ENCODE measurements around the gene POLR2E. TPM values are rescaled to one million over a fixed set of nuclear protein-coding genes. Genes with fewer than 3 reads are reported as not detected.
A peak's percentile ranks its signal among the peaks of the same experiment; 100 is the strongest.

The POLR2E gene
- total and polyA plus RNA-seq, 2 of the 13 experiments (the other 11 are each of a cell fraction or from before 2014, with no cell fraction given) = 140 to 272 TPM

DNA sequence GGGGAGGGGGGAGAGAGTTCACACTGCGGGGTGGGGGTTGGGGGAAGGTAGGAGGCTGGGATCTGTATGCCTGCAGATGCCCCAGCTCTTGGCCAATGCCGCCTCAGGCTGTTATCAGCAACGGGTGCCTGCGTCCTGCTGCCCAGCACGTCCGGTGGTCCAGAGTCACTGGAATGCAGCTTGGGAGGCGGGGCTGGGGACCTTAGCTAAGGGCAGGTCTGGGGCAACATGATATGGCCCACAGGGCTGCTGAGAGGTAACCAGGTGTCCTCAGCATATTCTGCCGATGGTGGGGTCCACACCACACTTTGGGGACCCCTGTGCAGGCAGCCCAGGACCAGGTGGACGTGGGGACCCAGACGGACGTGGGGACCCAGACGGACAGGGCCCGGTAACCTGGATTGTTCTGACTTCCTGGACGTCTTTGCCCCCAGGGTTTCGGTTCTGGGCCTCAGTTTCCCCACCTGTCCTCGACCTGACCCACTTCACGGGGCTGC lies 28.9 kb downstream of the POLR2E start (continued):
- TF ChIP-seq, protein P1, sequence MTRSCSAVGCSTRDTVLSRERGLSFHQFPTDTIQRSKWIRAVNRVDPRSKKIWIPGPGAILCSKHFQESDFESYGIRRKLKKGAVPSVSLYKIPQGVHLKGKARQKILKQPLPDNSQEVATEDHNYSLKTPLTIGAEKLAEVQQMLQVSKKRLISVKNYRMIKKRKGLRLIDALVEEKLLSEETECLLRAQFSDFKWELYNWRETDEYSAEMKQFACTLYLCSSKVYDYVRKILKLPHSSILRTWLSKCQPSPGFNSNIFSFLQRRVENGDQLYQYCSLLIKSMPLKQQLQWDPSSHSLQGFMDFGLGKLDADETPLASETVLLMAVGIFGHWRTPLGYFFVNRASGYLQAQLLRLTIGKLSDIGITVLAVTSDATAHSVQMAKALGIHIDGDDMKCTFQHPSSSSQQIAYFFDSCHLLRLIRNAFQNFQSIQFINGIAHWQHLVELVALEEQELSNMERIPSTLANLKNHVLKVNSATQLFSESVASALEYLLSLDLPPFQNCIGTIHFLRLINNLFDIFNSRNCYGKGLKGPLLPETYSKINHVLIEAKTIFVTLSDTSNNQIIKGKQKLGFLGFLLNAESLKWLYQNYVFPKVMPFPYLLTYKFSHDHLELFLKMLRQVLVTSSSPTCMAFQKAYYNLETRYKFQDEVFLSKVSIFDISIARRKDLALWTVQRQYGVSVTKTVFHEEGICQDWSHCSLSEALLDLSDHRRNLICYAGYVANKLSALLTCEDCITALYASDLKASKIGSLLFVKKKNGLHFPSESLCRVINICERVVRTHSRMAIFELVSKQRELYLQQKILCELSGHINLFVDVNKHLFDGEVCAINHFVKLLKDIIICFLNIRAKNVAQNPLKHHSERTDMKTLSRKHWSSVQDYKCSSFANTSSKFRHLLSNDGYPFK (CRISPR knock-in tag; IDR thresholded peaks at IDR 0.05; ENCODE audit: borderline replicate concordance) = peak; percentile 47
- TF ChIP-seq ZBTB7B (CRISPR knock-in tag; IDR thresholded peaks at IDR 0.05) (peak; percentile 88), ZNF547 (CRISPR knock-in tag; IDR thresholded peaks at IDR 0.05) (no peak), ZNF792 (CRISPR knock-in tag; IDR thresholded peaks at IDR 0.05) (no peak), MTA1 (CRISPR knock-in tag; IDR thresholded peaks at IDR 0.05; ENCODE audit: borderline replicate concordance) (no peak), NCOA1 (CRISPR knock-in tag; IDR thresholded peaks at IDR 0.05) (0 out of 2 replicates have a peak, but pooled peaks have one; percentile 49), SIX1 (CRISPR knock-in tag; IDR thresholded peaks at IDR 0.05; ENCODE audit: borderline replicate concordance) (peak; percentile 69; the same call in 1 of the 2 replicates), ZNF747 (CRISPR knock-in tag; IDR thresholded peaks at IDR 0.05; ENCODE audit: borderline replicate concordance) (peak; percentile 72; the same call in 1 of the 2 replicates), DMAP1 (CRISPR knock-in tag; IDR thresholded peaks at IDR 0.05) (no peak), ZNF30 (CRISPR knock-in tag; IDR thresholded peaks at IDR 0.05) (peak; percentile 73; the same call in 1 of the 2 replicates), MAF1 (CRISPR knock-in tag; IDR thresholded peaks at IDR 0.05; ENCODE audit: borderline replicate concordance) (no peak)
- TF ChIP-seq, protein P2, sequence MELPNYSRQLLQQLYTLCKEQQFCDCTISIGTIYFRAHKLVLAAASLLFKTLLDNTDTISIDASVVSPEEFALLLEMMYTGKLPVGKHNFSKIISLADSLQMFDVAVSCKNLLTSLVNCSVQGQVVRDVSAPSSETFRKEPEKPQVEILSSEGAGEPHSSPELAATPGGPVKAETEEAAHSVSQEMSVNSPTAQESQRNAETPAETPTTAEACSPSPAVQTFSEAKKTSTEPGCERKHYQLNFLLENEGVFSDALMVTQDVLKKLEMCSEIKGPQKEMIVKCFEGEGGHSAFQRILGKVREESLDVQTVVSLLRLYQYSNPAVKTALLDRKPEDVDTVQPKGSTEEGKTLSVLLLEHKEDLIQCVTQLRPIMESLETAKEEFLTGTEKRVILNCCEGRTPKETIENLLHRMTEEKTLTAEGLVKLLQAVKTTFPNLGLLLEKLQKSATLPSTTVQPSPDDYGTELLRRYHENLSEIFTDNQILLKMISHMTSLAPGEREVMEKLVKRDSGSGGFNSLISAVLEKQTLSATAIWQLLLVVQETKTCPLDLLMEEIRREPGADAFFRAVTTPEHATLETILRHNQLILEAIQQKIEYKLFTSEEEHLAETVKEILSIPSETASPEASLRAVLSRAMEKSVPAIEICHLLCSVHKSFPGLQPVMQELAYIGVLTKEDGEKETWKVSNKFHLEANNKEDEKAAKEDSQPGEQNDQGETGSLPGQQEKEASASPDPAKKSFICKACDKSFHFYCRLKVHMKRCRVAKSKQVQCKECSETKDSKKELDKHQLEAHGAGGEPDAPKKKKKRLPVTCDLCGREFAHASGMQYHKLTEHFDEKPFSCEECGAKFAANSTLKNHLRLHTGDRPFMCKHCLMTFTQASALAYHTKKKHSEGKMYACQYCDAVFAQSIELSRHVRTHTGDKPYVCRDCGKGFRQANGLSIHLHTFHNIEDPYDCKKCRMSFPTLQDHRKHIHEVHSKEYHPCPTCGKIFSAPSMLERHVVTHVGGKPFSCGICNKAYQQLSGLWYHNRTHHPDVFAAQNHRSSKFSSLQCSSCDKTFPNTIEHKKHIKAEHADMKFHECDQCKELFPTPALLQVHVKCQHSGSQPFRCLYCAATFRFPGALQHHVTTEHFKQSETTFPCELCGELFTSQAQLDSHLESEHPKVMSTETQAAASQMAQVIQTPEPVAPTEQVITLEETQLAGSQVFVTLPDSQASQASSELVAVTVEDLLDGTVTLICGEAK (IDR thresholded peaks at IDR 0.05) = no peak
- TF ChIP-seq, protein P2 (CRISPR knock-in tag; IDR thresholded peaks at IDR 0.05) = peak; percentile 39; the same call in 1 of the 2 replicates
- TF ChIP-seq, protein P3, sequence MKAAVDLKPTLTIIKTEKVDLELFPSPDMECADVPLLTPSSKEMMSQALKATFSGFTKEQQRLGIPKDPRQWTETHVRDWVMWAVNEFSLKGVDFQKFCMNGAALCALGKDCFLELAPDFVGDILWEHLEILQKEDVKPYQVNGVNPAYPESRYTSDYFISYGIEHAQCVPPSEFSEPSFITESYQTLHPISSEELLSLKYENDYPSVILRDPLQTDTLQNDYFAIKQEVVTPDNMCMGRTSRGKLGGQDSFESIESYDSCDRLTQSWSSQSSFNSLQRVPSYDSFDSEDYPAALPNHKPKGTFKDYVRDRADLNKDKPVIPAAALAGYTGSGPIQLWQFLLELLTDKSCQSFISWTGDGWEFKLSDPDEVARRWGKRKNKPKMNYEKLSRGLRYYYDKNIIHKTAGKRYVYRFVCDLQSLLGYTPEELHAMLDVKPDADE (CRISPR knock-in tag; IDR thresholded peaks at IDR 0.05) = 0 out of 2 replicates have a peak, but pooled peaks have one; percentile 20
- TF ChIP-seq, protein P4, sequence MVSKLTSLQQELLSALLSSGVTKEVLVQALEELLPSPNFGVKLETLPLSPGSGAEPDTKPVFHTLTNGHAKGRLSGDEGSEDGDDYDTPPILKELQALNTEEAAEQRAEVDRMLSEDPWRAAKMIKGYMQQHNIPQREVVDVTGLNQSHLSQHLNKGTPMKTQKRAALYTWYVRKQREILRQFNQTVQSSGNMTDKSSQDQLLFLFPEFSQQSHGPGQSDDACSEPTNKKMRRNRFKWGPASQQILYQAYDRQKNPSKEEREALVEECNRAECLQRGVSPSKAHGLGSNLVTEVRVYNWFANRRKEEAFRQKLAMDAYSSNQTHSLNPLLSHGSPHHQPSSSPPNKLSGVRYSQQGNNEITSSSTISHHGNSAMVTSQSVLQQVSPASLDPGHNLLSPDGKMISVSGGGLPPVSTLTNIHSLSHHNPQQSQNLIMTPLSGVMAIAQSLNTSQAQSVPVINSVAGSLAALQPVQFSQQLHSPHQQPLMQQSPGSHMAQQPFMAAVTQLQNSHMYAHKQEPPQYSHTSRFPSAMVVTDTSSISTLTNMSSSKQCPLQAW (CRISPR knock-in tag; IDR thresholded peaks at IDR 0.05) = peak; percentile 53; the same call in 1 of the 2 replicates
